HPDE6-E6E7 (cell line): ENCODE data around the gene ARFGEF2.
A peak's percentile ranks its signal among the peaks of the same experiment; 100 is the strongest.

Experiments used
- DNase-seq: peaks from one replicate; pipeline ENCODE4 v3.0.0; 2011; ENCODE audit warnings: missing footprints; ENCODE audit errors: extremely low spot score

The ARFGEF2 gene

GRCh38 chr20:48898896-48899530 lies 22.5 kb upstream of the ARFGEF2 start:
- DNase-seq = no peak

- no peak for DNase-seq
These were observed 21.6 kb upstream of the ARFGEF2 start for GRCh38 chr20:48899881-48900280.

DNA sequence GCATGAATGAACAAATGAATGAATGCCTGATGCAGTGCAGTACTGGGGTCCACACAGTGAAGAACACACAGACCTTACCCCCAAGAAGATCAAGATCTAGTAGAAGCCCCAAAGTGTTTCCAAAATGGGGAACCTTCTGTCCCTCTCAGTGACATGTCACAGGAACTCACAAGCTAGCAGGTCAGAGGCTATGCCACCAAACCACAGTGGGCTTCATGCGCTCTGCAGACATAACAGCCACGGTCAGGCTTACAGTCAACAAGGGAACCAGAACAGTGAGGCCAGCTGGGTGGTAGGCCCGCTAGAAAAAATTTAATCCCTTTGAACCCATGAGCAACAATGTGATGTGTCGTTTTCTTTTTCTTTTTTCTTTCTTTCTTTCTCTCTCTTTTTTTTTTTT lies 20.2 kb upstream of the ARFGEF2 start:
- no peak for DNase-seq

GRCh38 chr20:48903705-48904104 lies 17.8 kb upstream of the ARFGEF2 start:
- DNase-seq = no peak

- peak; percentile 59 for DNase-seq
These were observed 16.8 kb upstream of the ARFGEF2 start for GRCh38 chr20:48904566-48905296.

- no peak for DNase-seq
These were observed 16.2 kb upstream of the ARFGEF2 start for GRCh38 chr20:48905297-48905647.

DNA sequence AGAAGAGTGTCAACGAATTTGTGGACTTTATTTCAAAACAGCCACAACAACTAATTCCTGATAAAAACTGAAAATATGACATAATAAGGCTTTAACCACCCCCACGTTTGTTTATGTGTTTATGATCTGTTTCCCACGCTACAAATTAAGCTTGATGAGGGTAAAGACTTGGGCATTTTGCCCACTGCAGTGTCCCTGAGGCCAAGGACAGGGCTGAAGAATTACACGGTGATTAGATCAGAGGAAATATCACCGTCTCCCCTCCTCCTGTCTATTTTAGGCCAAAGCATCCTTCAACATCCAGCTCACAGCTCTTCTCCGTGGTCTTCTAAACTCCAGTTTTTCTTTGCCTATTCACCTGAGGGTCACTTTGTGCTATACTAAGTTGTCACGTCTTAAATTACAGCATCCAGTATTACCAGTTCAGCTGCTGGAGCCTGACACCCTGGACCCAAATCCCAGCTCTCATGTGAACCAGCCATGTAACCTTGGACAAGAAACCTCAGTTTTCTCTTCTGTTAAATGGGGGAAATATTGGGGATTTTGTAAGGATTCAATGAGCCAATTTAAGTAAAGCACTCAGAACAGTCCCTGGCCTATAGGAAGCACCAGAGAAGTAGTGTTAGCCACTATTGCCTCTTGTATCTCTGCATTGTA lies 15.2 kb upstream of the ARFGEF2 start:
- DNase-seq = no peak

GRCh38 chr20:48908656-48909319 lies 12.7 kb upstream of the ARFGEF2 start:
- no peak for DNase-seq

GRCh38 chr20:48909910-48910309 lies 11.6 kb upstream of the ARFGEF2 start:
- no peak for DNase-seq

- no peak for DNase-seq
These were observed 11.1 kb upstream of the ARFGEF2 start for GRCh38 chr20:48910347-48910781.

DNA sequence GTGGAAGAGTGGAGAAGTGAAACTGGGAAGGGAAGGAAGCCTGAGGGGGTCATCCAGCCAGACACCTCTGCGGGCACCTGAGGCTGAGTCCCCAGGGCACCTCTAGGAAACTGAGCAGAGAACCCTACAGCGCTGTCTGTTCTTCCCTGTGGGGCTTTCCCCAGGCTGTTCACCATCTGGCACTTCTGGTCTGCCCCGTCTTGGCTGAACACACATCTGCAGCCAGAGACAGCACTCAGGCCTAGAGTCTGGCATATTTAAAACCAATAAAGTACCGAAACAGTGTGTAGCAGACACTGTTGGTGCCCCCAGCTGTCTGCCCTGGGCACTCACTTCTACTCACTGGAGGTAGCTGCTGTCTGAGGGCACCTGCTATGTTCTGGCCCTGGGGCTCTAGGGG lies 9.4 kb upstream of the ARFGEF2 start:
- no peak for DNase-seq

DNA sequence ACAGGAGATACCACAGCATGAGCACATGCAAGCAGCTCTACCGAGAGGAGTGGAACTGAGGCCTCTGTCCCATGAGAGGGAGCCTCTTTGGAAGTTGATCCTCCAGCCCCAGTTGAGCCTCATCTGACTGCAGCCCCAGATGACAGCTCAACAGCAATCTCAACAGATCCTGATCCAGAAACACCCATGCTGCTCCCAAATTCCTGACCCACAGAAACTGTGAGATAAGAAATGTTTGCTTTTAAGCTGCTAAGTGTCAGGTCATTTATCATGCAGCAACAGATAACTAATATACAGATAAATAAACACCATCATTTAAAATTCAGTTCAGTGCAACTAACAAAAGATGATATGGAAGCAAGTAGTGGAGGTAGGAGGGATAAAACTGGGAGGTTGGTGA lies 4.8 kb upstream of the ARFGEF2 start:
- DNase-seq = no peak

- DNase-seq = no peak
These were observed 2.1 kb upstream of the ARFGEF2 start for GRCh38 chr20:48919336-48919881.

DNA sequence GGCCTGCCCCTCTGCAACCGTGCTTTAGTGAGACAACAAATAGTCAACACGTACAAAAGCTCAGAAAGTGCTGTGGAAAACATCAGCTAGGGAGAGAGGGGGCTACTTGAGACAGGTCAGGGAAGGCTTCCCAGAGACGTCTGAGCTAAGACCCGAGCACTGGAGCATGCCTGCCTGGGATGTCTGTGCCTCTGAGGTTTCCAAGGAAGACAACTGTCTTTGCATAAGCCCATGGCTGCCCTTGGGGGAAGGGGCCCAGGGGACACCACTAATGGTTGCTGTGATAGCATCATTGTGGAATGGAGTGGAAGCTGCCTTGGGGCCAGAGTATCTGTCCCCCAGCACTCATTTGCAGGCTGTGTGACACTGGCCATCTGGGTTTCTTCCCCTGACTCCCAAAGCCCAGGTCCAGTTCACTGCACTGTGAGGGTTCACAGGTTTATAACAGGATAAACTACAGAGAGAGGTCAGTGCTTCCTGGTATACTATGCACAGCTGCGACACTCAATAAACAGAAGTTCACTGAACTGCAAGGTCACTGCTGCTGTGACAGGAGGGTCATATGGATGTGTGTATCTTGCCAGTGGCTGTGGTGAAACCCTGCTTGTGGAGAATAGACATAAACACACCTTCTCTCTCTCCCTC lies 1.5 kb upstream of the ARFGEF2 start:
- DNase-seq = no peak

DNA sequence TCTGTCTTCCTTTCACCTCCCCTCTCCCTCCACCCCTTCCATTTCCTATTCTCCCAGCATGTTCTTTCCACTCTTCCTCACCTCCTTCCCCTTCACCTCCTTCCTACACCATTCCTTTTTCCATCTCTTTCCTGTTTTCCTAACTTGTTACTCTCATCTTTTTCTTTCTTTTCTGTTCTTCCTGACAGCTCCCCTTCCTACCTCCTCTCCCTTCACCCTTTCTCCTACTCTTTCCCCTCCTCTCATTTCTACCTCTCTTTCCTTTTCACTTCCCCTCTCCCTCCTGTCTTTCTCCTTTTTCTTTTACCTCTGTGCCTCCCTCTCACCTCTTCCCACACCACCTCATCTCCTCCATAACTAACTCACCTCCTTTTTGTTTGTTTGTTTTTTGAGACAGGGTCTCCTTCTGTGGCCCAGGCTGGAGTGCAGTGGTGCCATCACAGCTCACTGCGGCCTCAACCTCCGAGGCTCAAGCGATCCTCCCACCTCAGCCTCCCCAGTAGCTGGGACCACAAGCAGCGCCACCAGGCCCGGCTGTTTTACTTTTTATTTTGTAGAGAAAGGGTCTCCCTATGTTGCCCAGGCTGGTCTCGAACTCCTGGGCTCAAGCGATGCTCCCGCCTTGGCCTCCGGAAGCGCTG lies 864 bp upstream of the ARFGEF2 start:
- DNase-seq = no peak

GRCh38 chr20:48921883-48922820 lies 641 bp downstream of the ARFGEF2 start:
- peak; percentile 76 for DNase-seq

DNA sequence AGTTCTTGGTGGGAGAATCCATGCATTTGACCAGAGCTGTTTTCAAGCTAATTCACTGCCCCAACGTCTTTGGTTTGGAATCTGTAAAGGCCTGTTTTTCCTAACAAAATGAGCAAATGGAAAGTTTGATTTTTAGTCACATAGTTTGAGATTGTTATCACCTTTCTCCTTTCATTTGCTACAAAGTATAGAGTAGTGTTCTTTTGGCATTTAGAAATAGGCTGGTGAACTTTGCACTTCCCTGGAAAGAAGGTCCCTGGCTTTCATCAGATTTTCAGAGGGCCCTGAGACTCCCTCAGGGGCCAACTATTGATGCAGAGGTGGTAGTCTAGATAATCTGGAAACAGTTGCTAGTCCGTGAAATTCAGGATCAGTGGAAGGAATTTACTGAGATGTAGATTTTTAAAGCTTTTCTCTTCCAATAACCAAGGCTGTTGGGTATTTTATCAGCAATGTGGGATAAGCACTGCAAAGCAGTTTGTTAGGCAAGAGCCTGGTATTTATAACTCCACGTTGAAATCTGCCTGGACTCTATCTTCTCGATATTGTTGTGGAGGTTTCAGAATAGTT lies 1.7 kb downstream of the ARFGEF2 start:
- no peak for DNase-seq

GRCh38 chr20:48924756-48925109 lies 3.2 kb downstream of the ARFGEF2 start:
- no peak for DNase-seq

DNA sequence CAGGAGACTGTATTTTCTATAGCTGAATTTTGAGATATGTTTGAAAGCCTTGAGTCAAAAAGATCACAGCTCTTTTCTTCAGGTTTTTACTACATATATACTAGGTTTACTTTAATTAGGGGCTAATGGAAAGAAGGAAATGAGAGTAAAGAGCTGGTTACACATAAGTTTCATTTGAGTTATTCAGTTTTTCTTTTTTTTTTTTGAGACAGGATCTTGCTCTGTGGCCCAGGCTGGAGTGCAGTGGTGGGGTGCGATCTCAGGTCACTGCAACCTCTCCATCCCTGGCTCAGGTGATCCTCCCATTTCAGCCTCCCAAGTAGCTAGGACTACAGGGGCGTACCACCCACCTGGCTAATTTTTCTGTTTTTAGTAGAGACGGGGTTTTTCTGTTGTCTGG lies 4.8 kb downstream of the ARFGEF2 start:
- DNase-seq = no peak

GRCh38 chr20:48926821-48927220 lies 5.3 kb downstream of the ARFGEF2 start:
- no peak for DNase-seq
